ENCODE measurements around the gene FBXW7. TPM values are rescaled to one million over a fixed set of nuclear protein-coding genes. Genes with fewer than 3 reads are reported as not detected.

The FBXW7 gene
- total RNA-seq, 4 donors from 2014 or later: 11.6 to 125 (median 49.5) TPM

DNA sequence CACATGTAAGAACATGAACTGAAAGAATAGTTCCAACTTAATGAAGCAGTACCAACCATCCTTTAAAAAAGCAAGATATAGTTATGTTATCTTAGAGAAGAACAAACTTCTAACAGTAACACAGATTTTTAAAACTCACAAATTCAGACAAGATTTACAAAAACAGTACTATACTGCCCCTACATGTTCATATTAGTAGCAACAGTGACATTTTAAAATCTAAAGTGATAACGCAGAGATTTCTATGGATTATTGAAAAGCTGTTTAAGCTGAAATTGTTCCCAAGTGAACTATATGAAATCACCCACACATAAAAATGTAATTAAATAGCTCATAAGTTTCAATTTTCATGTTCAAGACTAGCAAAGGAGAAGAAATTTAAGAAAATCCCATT, 166.0 kb downstream of the FBXW7 start:
- 47 to 74% methylated on average over 1 of the region's 1 CpG for WGBS, 2 donors (ENCODE audit: low coverage in 1 of 2)
- Histone ChIP-seq H3K36me3 (no peaks in the 10 kb centered on the region), H3K27me3 (no peaks in the 10 kb centered on the region), H3K4me3 (no peak overlapping the region), H3K27ac (no peak overlapping the region), H3K4me1 (no peaks in the 10 kb centered on the region), H3K9me3 (no peaks in the 10 kb centered on the region)
- TF ChIP-seq, protein P1, sequence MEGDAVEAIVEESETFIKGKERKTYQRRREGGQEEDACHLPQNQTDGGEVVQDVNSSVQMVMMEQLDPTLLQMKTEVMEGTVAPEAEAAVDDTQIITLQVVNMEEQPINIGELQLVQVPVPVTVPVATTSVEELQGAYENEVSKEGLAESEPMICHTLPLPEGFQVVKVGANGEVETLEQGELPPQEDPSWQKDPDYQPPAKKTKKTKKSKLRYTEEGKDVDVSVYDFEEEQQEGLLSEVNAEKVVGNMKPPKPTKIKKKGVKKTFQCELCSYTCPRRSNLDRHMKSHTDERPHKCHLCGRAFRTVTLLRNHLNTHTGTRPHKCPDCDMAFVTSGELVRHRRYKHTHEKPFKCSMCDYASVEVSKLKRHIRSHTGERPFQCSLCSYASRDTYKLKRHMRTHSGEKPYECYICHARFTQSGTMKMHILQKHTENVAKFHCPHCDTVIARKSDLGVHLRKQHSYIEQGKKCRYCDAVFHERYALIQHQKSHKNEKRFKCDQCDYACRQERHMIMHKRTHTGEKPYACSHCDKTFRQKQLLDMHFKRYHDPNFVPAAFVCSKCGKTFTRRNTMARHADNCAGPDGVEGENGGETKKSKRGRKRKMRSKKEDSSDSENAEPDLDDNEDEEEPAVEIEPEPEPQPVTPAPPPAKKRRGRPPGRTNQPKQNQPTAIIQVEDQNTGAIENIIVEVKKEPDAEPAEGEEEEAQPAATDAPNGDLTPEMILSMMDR (IDR thresholded peaks at IDR 0.05): peak in 2 of 5 experiments; percentile 5 to 25
- TF ChIP-seq POLR2A (IDR thresholded peaks at IDR 0.05): no peak
- no peak for DNase-seq
- intact Hi-C loops (cut with DNase I; ENCODE audit: low total_unique reads): no loop called here
- in situ Hi-C loops (cut with MboI; ENCODE audit: low pct_ligation_motif_present in 1 of 4, low pct_unique_long_range_greater_than_20kb in 1 of 4, low sequenced_read_pairs in 3 of 4): no loop called here

- 73 to 79% methylated on average over 8 of the region's 8 CpGs for WGBS, 2 donors (ENCODE audit: low coverage in 1 of 2)
- no peak overlapping the region for H3K4me3 ChIP-seq
- no peaks in the 10 kb centered on the region for H3K4me1 ChIP-seq
- no peaks in the 10 kb centered on the region for H3K9me3 ChIP-seq
- intact Hi-C loops (cut with DNase I; ENCODE audit: low total_unique reads) (no loop called here), in situ Hi-C loops (cut with MboI; ENCODE audit: low pct_ligation_motif_present in 1 of 4, low pct_unique_long_range_greater_than_20kb in 1 of 4, low sequenced_read_pairs in 3 of 4) (no loop called here)
- TF ChIP-seq, protein P1 (IDR thresholded peaks at IDR 0.05): no peak
- TF ChIP-seq POLR2AphosphoS5 (IDR thresholded peaks at IDR 0.05) (no peak), EP300 (IDR thresholded peaks at IDR 0.05; ENCODE audit: low read depth) (no peak), POLR2A (IDR thresholded peaks at IDR 0.05) (no peak)
- no peaks in the 10 kb centered on the region for H3K27me3 ChIP-seq
- H3K27ac ChIP-seq: no peak overlapping the region
- no peaks in the 10 kb centered on the region for H3K36me3 ChIP-seq
- DNase-seq: no peak
Observed at GRCh38 chr4:152369203-152369901, 166.5 kb downstream of the FBXW7 start.

GRCh38 chr4:152368001-152368400, 167.9 kb downstream of the FBXW7 start:
- DNase-seq: no peak
- Histone ChIP-seq H3K4me1 (no peaks in the 10 kb centered on the region), H3K9me3 (no peaks in the 10 kb centered on the region), H3K27me3 (no peaks in the 10 kb centered on the region), H3K4me3 (no peak overlapping the region), H3K36me3 (no peaks in the 10 kb centered on the region), H3K27ac (no peak overlapping the region)
- in situ Hi-C loops (cut with MboI; ENCODE audit: low pct_ligation_motif_present in 1 of 4, low pct_unique_long_range_greater_than_20kb in 1 of 4, low sequenced_read_pairs in 3 of 4): no loop called here
- 84 to 90% methylated on average over 3 of the region's 3 CpGs for WGBS, 2 donors (ENCODE audit: low coverage in 1 of 2)
- TF ChIP-seq POLR2AphosphoS5 (IDR thresholded peaks at IDR 0.05) (no peak), EP300 (IDR thresholded peaks at IDR 0.05; ENCODE audit: low read depth) (no peak), POLR2A (IDR thresholded peaks at IDR 0.05) (no peak)
- TF ChIP-seq, protein P1 (IDR thresholded peaks at IDR 0.05): no peak
- intact Hi-C loops (cut with DNase I; ENCODE audit: low total_unique reads): no loop called here

- Histone ChIP-seq H3K4me1 (no peaks in the 10 kb centered on the region), H3K27ac (no peak overlapping the region), H3K4me3 (no peak overlapping the region), H3K36me3 (no peaks in the 10 kb centered on the region), H3K9me3 (no peaks in the 10 kb centered on the region), H3K27me3 (no peaks in the 10 kb centered on the region)
- DNase-seq: no peak
- in situ Hi-C loops (cut with MboI; ENCODE audit: low pct_ligation_motif_present in 1 of 4, low pct_unique_long_range_greater_than_20kb in 1 of 4, low sequenced_read_pairs in 3 of 4) (no loop called here), intact Hi-C loops (cut with DNase I; ENCODE audit: low total_unique reads) (no loop called here)
- 83 to 87% methylated on average over 3 of the region's 3 CpGs for WGBS, 2 donors (ENCODE audit: low coverage in 1 of 2)
- TF ChIP-seq EP300 (IDR thresholded peaks at IDR 0.05; ENCODE audit: low read depth) (no peak), POLR2AphosphoS5 (IDR thresholded peaks at IDR 0.05) (no peak)
- TF ChIP-seq, protein P1 (IDR thresholded peaks at IDR 0.05): no peak
Observed at GRCh38 chr4:152364883-152365282, 171.0 kb downstream of the FBXW7 start.

Measured in transverse colon (tissue), 4 donors.